HG02763 (cell line): ENCODE results near the gene RECK.
A peak's percentile ranks its signal among the peaks of the same experiment; 100 is the strongest.
"Not testable (repeated sequence)": the region's sequence is repeated elsewhere in the genome, so short reads cannot be mapped to it uniquely, and the experiment has no call there.

Experiments
- ATAC-seq: cut with Tn5 transposase; IDR thresholded peaks from one replicate; pipeline ENCODE4 v1.9.1; 2021; ENCODE audit warnings: mild to moderate bottlenecking, moderate library complexity; ENCODE audit not compliant: unreplicated experiment

Gene RECK

GRCh38 chr9:36110434-36110833 lies 73.7 kb downstream of the RECK start:
- ATAC-seq: no peak

DNA sequence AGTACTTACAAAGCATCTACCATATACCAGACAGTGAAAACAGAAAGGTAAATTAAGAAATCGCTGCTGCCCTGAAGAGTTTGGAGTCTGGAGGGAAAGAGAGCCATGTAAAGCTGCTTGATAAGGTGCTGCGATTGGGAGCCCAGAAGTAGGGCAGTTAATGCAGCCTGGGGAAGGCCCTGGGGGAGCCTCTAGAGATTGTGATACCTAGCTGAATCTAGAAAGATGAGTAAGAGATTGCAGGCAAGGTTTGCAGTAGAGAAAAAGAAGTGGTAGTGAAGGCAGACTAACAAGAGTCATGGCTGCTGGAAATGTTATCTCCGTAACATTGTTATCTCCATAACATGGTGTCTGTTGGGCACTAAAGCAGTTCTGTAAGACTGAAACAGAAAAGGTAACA lies 75.8 kb downstream of the RECK start:
- ATAC-seq: no peak

DNA sequence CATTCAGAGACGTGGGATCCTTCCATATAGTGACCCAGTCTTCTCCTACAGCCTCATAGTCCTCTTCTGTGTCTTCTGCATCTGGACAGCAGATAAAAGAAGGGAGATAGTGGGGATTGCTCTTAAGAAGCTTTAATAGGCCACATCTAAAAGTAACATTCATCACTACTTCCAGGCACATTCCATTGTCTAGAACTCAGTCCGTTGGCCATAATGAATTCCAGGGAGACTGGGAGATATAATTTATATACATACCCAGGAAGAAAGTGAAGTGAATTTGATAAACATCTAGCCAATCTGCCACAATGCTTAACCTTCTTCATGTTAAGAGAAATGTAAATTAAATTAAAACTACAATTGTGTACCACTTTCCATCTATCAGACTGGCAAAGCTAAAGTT lies 77.3 kb downstream of the RECK start:
- ATAC-seq: no peak

DNA sequence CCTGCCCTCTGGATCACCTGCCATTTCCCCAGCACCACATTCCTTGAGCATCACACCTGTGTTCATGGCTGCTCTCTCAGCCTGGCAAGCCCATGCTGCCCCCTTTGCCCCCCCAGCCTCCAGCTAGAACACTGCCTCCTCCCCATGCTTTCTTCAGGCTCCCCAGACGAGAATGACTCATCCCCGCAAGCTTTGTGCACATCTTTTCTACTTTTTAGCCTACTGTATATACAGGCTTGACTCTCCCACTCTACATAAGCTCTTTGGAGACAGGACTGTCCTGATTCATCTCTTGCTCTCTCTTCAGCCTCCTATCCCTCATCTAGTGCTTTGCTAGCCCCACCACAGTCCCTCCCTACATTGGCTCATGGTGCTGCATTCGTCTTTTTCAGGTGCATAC lies 79.9 kb downstream of the RECK start:
- ATAC-seq: no peak

DNA sequence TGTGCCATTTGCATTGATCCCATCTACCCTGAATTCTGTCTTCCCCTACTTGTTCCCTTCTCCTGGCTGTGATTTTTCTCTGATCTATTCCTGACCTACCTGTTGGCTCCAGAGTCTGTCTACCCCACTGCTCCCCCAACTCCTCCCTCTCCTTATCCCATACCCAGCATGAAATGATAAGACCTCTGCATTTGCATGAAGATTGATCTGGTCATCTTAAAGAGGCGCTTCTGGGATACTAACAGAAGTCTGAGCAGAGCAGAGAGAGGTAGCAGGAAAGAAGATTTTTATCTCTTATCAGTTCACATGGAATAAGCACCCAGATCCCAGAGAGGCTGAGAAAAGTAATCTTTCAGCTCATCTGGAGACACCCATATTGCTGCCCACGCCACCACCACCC lies 81.5 kb downstream of the RECK start:
- ATAC-seq: no peak

- ATAC-seq: no peak
Observed at GRCh38 chr9:36118706-36119105, 82.0 kb downstream of the RECK start.

DNA sequence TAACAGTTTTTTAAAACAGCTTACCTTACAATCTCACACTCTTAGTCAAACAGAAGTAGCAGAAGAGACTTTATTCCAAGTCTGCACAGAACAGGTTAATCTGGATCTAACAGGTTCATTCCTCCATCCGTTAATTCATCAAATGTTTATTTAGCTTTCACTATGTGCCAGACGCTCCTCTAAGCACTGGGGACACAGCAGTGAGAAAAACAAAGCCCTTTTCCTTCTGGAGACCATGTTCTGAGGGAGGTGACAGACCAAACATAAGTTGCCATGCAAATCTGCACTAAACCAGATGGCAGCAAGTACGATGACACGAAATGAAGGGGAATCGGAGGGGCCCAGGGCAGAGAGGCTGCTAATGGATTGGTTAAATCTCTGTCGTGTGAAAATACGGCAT lies 82.8 kb downstream of the RECK start:
- ATAC-seq: no peak

GRCh38 chr9:36120705-36121104 lies 84.0 kb downstream of the RECK start:
- ATAC-seq: no peak

DNA sequence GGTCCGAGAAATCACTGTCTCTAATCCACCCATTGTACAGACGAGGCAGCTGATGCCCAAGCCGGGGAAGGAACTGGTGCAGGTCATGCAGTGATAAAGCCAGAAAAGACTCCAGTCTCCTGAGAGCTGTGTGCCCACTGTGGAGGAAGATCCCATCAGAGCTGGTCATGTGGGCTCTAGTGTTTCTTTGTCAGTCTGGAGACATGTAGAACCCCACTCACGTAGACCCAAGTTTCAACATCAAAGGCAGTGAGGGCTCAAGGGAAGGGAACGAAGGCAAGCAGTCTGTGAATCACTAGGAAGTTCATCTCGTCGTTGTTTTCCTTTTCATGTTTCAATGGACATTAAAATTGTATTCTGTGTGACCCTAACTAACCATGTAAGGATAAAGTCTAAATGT lies 85.3 kb downstream of the RECK start:
- ATAC-seq: no peak

GRCh38 chr9:36123515-36123914 lies 86.8 kb downstream of the RECK start:
- no peak for ATAC-seq

DNA sequence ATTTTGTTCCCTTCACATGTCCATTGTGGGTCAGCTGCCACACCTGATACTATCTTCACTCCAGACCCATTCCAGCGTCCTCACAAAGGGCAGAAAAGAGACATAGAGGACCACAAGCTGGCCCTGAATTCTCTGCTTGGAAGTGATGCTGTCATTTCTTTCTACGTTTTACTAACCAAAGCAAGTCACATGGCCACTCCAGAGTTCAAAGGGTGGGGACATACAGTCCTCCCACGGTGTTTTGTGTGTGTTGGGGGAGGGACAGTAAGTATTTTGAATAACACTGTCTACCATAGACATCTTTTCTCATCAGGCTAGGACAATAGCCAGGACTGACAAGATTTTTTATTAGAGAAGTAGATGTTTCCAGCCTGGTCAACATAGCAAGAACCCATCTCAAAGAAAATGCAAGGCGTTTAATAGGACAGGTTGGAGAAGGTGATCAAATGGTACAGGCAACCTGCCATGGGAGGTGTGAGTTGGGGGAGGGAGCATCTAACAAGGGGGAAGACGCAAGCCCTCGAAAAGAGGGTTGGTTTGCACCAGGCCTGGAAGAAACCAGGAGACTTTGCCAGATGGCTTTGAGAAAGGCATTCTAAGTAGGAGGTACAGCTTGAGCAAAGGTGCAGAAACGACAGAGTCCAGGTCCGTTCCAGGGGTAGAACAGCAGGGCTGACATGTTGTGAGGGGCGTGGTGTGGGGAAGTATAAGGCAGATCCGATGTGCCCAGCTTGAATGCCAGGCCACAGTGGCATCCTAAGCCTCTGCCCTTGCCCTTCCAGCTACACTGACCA lies 88.5 kb downstream of the RECK start:
- ATAC-seq: no peak

GRCh38 chr9:36126016-36126730 lies 89.5 kb downstream of the RECK start:
- ATAC-seq: no peak

GRCh38 chr9:36127652-36128244 lies 91.0 kb downstream of the RECK start:
- ATAC-seq: no peak

DNA sequence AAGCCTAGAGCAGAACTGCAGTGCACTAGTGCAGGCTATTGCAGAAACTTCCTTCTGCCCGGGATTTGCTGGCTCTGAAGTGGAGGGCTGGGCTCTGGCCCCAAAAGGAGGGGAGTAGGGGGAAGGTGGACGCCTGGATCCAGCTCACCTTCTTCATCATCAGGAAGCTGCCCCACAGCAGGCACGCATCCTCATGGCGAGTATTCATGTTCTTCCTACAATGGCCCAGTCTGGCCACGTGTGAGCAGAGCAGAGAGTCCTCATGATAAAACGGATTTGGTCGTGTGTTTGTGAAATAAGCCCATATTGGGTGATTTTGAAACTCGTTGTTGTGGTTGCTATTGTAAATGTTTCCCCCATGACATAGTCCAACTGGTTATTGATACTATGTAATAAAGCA lies 91.6 kb downstream of the RECK start:
- no peak for ATAC-seq

DNA sequence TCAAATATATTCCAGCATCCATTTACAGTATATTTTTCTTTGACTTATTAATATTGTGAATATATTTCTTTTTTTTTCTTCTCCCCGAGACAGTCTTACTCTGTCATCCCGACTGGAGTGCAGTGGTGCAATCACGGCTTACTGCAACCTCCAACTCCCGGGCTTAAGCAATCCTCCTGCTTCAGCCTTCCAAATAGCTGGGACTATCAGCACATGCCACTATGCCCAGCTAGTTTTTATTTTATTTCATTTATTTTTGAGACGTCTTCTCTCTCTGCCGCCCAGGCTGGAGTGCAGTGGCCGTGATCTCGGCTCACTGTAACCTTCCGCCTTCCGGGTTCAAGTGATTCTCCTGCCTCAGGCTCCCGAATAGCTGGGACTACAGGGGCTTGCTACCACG lies 92.4 kb downstream of the RECK start:
- no peak for ATAC-seq

DNA sequence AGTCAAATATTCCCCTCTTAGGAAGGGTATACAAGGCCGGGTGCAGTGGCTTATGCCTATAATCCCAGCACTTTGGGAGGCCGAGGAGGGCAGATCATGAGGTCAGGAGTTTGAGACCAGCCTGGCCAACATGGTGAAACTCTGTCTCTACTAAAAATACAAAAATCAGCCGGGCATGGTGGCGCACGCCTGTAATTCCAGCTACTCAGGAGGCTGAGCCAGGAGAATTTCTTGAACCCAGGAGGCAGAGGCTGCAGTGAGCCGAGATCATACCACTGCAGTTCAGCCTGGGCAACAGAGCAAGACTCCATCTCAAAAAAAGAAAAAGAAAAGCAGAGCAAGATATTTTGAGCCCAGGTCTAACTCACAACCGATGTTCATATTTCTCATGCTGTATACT lies 95.0 kb downstream of the RECK start:
- not testable (repeated sequence) for ATAC-seq

GRCh38 chr9:36132086-36132485 lies 95.4 kb downstream of the RECK start:
- no peak for ATAC-seq

DNA sequence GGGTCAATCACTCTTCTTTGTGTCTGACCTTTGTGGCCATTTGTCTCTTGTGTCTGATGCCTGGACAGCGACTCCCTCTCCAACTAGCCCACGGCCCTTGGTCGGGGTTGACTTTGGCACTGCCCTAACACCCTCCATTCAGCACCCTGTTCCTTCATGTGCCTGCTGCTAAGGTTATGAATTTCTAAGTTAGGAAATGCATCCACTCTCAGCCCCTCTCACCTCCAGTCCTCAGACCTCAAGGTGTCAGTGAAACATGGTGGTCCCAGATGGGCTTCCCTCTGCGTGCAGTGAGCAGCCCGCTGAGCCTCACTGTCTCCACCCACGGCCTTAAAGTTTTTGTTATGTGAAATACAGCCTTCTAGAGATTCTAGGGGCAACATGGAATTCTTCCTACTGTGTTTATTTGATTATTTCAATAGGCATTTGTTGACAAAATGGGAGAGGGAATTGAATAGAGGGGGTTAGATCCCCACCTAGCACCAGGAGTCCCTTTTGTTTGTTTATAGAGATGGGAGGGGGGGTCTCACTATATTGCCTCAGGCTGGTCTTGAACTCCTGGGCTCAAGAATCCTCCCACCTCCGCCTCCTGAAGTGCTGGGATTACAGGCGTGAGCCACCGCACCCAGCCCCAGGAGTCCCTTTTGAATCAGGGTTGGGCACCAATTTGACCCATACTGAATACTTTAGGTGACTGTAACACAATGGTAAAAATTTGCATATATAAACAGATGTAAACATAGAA lies 98.2 kb downstream of the RECK start:
- no peak for ATAC-seq

DNA sequence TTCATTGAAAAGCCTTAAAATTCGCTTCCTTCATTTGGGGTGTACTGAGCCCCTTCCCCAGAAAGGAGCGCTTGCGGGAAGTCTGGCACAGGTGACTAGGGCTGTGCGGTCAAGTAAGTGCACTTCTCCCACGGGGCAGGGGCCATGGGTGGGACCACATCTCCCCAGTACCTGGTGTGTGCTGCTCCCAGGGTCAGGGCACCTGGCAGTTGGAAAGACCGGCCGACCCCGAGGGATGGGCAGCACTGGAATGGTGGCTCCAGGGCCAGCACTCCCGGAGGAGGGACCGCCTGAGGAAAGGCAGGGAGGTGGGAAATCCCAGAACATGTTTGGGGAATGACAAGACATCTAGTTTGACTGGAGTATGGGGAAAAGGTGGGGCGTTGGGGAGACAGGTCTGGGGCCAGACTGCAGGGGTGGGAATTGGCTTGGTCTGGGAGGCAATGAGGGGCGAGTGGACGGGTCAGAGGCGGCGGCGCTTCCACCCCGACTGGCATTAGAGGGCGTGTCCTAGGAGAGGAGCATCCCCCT lies 99.1 kb downstream of the RECK start:
- no peak for ATAC-seq

GRCh38 chr9:36136272-36136893 lies 99.7 kb downstream of the RECK start, which contains the start of gene GLIPR2:
TSS of gene GLIPR2 (plus strand) at chr9:36136733. CDS start at chr9:36136779, 46 bp downstream.
- ATAC-seq: peak; percentile 92
